Epithelial cell of prostate (primary cell): ENCODE measurements around the gene STIL.

Source experiments
- DNase-seq: peaks from one replicate; pipeline ENCODE4 v3.0.0-alpha.2; 2011; ENCODE audit warnings: low read depth, low spot score
- H3K27ac ChIP-seq: fragments of 450-650 bp; 2 replicates; pipeline ENCODE4 v1.5.1; 2017; ENCODE audit warnings: mild to moderate bottlenecking

The STIL gene

DNA sequence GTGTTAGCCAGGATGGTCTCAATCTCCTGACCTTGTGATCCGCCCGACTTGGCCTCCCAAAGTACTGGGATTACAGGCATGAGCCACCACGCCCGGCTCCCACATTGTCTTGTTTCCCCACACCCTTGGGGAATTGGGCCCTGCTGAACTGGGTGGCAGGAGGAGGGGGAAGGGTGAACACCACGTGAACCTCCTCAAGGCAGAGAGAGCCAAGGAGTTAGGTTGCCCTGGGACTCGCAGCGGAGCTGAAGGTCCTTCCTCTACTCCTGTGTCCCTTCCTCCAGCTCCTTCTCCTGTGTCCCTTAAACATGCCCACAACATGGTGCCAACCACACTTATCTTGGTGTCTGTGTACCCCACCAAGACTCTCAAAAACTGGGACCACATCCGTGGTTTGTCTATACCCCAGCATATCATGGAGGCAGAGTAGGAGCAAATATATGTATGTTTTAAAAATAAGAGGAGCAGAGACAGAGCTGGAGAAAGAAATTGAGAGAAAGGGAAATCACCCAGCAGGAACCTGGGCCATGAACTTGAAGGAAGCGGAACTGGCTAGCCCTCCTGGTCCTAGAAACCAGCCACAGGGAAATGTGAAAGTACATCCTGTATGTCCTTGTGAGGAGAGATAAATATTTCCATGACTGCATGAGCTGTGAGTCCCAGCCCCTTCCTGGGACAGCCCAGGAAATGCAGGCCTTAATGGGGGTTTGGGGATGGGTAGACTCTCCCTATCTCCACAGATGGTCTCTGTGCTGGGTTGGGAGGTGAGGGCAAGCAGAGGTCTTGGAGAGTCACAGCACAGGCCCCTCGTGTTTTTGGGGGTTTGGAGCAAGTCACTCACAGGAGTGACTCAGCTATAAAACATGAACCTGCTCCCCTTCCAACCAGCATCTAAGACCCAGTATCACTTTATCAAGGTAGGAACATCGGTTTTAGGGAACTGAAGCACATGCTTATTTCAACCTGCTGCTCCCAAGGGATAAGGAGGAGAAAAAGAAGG, 72.5 kb downstream of the STIL start:
- H3K27ac ChIP-seq, result no peak overlapping the region
- DNase-seq, result no peak

DNA sequence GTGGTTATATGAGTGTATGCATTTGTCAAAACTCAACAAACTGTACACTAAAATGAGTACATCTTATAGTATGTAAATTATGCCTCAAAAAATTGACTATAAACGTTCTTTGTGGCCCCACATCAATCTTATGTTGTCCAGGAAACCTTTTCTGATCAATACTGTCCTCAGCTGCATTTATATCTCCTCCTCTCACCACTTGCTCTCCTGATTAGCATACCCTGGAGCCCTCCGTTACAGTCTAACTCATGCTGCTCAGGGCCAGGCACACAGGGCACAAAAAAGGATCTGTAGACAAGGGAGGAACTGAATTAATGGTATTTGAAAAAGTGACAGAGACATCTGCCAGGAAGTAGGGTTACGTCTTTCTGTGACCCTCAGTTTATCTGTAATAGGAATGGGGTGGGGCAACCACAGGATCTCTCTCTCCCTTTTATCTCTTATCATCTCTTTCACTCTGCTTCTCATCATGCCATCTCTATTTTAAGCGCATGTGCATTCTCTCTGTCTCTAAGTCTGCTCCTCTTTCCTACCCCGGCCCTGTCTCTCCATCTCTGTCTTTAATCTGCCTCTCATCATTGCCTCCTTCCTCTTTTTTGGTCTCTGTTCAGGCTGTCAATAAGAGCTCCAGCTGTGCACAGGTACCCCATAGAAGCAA, 74.9 kb downstream of the STIL start:
- H3K27ac ChIP-seq, result no peak overlapping the region
- DNase-seq, result no peak

DNA sequence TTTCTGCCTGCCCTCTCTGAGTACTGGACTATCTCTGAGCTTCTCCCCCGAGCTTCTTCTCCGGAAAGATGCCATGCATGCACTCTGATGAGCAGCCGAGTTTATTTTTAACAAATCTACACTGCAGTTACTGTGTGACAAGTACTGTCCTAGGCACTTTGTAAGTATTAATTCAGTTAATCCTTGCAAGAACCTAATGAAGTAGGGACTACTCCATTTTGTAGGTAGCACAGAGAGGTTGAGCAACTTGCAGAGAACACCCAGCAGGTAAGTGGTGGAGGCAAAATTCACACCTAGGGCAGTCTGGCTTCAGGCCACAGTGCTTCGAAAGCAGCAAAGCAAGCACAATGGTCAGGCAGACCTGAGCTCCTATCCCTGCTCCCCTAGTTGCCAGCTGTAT, 78.1 kb downstream of the STIL start:
- no peak for DNase-seq
- H3K27ac ChIP-seq, result no peak overlapping the region

GRCh38 chr1:47235241-47235681, 78.7 kb downstream of the STIL start:
- DNase-seq, result no peak
- no peak overlapping the region for H3K27ac ChIP-seq

- no peak overlapping the region for H3K27ac ChIP-seq
- no peak for DNase-seq
These were observed 80.8 kb downstream of the STIL start for GRCh38 chr1:47233186-47233585.

DNA sequence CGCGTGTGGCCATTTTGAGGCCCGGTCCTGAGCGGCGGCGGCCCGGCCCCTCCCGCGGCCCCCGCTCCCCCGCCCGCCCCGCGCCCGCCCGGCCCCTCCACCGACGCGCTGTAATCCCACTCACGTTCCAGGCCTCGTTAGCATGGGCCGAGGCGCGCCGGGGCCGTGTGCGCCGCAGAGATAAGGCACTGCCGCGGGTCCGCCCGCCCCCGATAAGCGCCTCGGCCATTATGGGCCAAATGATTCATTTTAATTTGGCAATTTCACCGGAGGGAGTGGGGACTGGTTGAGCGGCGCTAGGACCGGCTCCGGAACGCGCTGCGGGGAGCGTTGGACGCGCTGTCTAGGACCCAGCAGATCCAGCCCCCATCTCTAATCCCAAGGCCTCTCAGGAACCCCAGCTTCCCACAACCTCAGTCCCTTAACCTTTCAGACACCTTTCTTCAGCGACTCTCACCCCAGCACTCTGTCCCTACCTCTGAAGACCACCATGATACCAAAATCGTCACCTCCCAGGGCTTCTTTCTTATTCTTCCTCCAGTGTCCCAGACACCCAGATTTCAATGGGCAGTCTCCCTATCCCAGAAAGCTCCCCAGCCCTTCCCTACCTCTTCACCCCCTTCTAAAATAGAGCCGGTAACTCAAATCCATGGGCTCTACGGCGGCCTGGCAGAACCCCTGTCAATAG, 81.6 kb downstream of the STIL start, which contains the start of gene TAL1:
Gene TAL1, minus strand, starts transcription at position 39 of the 688 bp plus-strand sequence. CDS start 6,337 bp downstream, outside the sequence.
- DNase-seq, result no peak
- H3K27ac ChIP-seq, result no peak within 1 kb of the TSS

DNA sequence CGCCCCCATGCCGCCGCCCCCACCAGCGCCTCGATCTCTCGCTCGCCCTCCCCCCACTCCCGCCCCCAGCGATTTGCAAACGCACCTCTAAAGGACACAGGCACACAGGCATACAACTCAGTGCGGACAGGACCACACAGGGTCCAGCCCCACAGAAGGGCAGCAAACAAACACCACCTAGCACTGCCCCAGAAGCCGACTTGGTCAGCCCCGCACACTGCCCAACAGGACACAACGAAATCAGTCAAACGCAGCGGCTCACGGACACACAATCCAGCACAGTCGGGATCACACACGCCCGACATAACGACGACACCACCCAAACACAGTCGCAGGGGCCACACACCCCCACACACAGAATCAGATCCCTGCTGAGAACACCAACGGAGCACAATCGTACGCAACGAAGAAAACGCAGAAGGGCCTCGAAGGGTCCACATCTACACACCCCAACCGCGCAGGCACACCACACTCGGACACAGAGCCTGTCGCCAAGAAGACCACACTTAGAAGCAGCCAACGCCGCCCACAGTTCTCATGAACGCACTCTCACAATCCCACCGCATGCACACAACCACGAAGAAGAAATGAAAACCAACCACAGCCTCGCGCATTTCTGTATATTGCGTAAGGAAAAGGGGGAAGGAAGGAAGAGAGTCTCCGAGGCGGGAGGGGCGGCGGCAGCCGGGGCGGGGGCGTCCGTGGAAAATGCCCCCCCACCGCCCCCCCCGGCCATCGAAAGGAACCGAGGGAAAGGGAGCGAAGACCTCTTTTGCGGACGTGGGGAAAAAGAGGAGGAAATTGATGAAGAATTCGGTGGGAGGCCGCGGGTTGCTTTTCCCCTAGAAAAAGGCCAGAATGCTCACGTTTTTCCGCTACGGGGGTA, 82.4 kb downstream of the STIL start:
- H3K27ac ChIP-seq, result no peak overlapping the region
- no peak for DNase-seq

GRCh38 chr1:47230692-47231300, 83.2 kb downstream of the STIL start:
- no peak overlapping the region for H3K27ac ChIP-seq
- DNase-seq, result no peak

DNA sequence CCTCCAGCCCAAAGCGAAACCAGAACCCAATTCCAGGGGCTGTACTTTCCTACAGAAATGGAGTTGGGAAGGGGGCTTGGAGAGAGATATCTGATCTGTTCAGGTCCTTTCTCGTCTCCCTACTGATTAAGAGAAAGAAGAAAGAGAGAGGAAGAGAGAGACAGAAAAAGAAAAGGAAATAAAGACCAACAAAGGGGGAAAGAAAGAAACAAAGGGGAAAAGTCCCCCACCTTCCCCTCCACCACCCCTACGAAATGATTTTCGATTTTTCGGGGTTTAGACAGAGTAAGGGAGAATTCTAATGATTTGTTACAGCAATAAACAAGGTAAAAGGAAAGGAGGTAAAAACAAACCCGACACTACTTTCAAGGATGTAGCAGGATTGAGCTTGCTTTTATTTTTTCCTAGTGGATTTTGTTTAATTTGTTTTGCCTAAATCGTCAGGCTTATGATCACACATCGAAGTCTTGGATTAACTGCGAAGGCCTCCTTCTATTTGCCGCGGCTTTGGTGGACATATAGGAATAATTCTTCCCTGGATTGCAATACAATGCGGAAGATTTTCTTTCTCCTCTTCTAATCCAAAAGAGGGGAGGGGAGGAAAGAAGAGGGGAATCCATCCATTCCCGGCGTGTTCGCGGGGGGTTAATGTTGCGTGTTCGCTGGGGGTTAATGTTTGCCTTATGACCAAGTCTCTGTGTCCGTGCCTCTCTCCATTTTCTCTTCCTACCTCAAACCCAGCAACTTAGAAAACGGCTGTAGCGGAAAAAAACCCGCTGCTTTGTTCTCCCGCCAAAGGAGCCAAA, 83.9 kb downstream of the STIL start:
- no peak overlapping the region for H3K27ac ChIP-seq
- no peak for DNase-seq

GRCh38 chr1:47229031-47229885, 84.7 kb downstream of the STIL start:
- DNase-seq, result no peak
- H3K27ac ChIP-seq, result no peak overlapping the region

DNA sequence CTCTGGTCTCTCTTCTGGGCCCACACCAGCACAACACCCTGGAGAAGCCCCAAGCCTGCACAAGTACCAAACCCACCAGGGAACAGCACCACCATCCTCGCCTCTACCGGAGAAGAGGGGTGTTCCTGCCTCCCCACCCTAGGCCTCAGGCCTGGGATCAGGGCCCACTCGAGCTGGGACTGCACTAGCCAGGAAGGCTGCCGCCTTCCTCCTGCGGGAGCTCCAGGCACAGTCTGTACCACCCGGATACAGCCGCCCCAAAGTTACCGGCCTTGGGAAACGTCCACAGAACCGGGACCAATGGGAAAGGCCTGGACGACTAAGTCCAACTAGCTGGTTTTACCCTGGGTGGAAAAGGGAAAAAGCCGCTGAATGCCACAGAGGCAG, 85.3 kb downstream of the STIL start:
- DNase-seq, result no peak
- no peak overlapping the region for H3K27ac ChIP-seq

- no peak overlapping the region for H3K27ac ChIP-seq
- DNase-seq, result no peak
These were observed 86.4 kb downstream of the STIL start for GRCh38 chr1:47227341-47228232.

DNA sequence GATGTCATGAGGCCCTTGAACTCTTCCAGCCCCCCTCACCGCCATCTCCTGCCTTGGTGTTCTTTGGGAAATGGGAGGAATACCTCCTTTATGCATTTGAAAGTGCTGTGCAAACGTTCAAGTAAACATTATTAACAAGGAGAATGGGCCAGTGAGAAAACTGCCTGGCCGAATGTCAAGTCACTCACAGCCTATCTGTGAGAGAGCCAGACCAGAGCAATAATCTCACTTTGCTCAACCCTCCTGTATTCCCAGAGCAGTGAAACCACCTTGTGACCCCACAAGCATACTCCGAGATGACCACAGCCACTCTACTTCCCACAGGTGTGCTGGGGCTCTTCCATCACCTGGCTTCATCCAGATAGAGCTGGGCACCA, 87.1 kb downstream of the STIL start:
- H3K27ac ChIP-seq, result no peak overlapping the region

DNA sequence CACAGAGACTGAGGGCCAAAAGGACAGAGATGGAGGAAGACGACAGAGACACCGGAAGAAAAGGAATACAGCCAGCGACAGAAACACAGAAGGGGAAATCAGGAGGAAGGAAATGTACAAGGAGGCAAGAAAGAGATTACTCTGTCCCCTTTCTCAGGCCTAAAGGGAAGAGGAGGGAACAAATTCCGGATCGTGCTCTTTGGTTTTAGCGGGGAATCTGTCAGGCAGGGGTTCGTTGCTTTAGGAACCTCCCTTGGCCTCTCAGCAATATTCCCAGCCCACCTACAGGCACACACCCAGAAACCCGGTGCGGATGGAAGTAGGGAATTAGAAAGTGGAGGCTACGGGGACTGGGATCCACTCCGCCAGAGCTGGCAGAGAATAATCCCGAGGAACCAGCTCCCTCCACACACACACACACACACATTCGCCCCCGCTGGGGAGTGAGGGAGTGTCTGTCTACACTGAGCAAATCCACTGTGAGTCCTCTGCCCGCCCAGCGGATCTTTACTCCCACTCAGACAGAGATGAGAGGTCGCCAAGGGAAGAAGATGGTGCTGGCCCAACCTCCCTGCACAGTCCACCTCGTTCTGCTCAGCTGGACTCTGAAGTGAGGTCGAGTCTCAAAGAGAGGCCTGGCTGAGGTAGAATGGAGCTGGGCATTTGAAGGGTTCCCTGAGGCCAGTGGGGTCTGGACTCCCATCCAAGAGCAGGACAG, 87.7 kb downstream of the STIL start:
- no peak overlapping the region for H3K27ac ChIP-seq
- DNase-seq, result no peak

More for the DNA sequence above, 87.1 kb downstream of the STIL start:
- no peak for DNase-seq

GRCh38 chr1:47225430-47226100, 88.4 kb downstream of the STIL start:
- no peak for DNase-seq
- no peak overlapping the region for H3K27ac ChIP-seq
